Activated T-helper 2 cell treated with anti-CD3 and anti-CD28 coated beads, Interferon-gamma antibody, Interleukin-2, Interleukin-4, amounts not matched to agents 10 μg/mL and 5 μg/mL and 100 μg/mL, durations not matched to agents 14 hours and 24 hours and 36 hours (primary cell): ENCODE measurements around the gene NDUFS2. TPM values are rescaled to one million over a fixed set of nuclear protein-coding genes. Genes with fewer than 3 reads are reported as not detected.

Experiments used
- DNase-seq: peaks from one replicate; pipeline ENCODE4 v3.0.0; 2021; ENCODE audit warnings: low spot score
- H3K27ac Mint-ChIP-seq: one replicate; pipeline ENCODE4 v1.8.0; 2021; ENCODE audit warnings: mixed read lengths
- H3K27me3 Mint-ChIP-seq: one replicate; pipeline ENCODE4 v1.8.0; 2021; ENCODE audit warnings: low read depth, mixed read lengths
- H3K36me3 Mint-ChIP-seq: one replicate; pipeline ENCODE4 v1.8.0; 2021; ENCODE audit warnings: low read depth, mixed read lengths
- H3K4me1 Mint-ChIP-seq: one replicate; pipeline ENCODE4 v1.8.0; 2021; ENCODE audit warnings: low read depth, mixed read lengths
- H3K4me3 Mint-ChIP-seq: one replicate; pipeline ENCODE4 v1.8.0; 2021; ENCODE audit warnings: low read depth, mild to moderate bottlenecking, moderate library complexity, mixed read lengths
- H3K9me3 Mint-ChIP-seq: one replicate; pipeline ENCODE4 v1.8.0; 2021; ENCODE audit warnings: mixed read lengths
- intact Hi-C: fragments of 100-400 bp; cut with micrococcal nuclease; formaldehyde crosslinking; loops from one replicate; pipeline ENCODE4 v1.15.1; 2023
- total RNA-seq: library from RNA; stranded (reverse); gene quantifications from 2 replicates; pipeline ENCODE4 v1.2.3, GENCODE V29; 2022

The NDUFS2 gene
- total RNA-seq, 1 donor from 2014 or later: 79.0 TPM

GRCh38 chr1:161199506-161200139 lies 2.5 kb upstream of the NDUFS2 start:
- no peak overlapping the region for H3K4me3 Mint-ChIP-seq
- no peaks in the 10 kb centered on the region for H3K9me3 Mint-ChIP-seq
- intact Hi-C loops: loop anchor here (5.0 kb wide), 2 partner anchors 32 to 108 kb away; partner anchors contain the start of genes MPZ and PPOX
- H3K36me3 Mint-ChIP-seq: peaks cover 21% of the 10 kb centered on the region
- no peaks in the 10 kb centered on the region for H3K27me3 Mint-ChIP-seq
- no peak overlapping the region for H3K27ac Mint-ChIP-seq
- peaks cover 35% of the 10 kb centered on the region for H3K4me1 Mint-ChIP-seq
- no peak for DNase-seq

GRCh38 chr1:161200421-161200991 lies 1.7 kb upstream of the NDUFS2 start:
- Mint-ChIP-seq H3K27me3 (no peaks in the 10 kb centered on the region), H3K4me3 (no peak overlapping the region), H3K27ac (peak overlapping the region; percentile 95), H3K36me3 (peaks cover 26% of the 10 kb centered on the region), H3K4me1 (peaks cover 35% of the 10 kb centered on the region), H3K9me3 (no peaks in the 10 kb centered on the region)
- intact Hi-C loops: loop anchor here (5.0 kb wide), 2 partner anchors 33 to 107 kb away; partner anchors contain the start of genes MPZ and PPOX
- no peak for DNase-seq

GRCh38 chr1:161200992-161201835 lies 953 bp upstream of the NDUFS2 start:
- H3K4me3 Mint-ChIP-seq: peak overlapping the region; percentile 94
- no peak for DNase-seq
- intact Hi-C loops: loop anchor here (5.0 kb wide), 2 partner anchors 34 to 106 kb away; partner anchors contain the start of genes MPZ and PPOX
- H3K27ac Mint-ChIP-seq: peak overlapping the region; percentile 95
- peaks cover 30% of the 10 kb centered on the region for H3K36me3 Mint-ChIP-seq
- H3K9me3 Mint-ChIP-seq: no peaks in the 10 kb centered on the region
- no peaks in the 10 kb centered on the region for H3K27me3 Mint-ChIP-seq
- H3K4me1 Mint-ChIP-seq: peaks cover 37% of the 10 kb centered on the region

- DNase-seq: no peak
- peaks cover 67% of the 10 kb centered on the region for H3K36me3 Mint-ChIP-seq
- peaks cover 37% of the 10 kb centered on the region for H3K4me1 Mint-ChIP-seq
- intact Hi-C loops: no loop called here
- H3K9me3 Mint-ChIP-seq: no peaks in the 10 kb centered on the region
- no peaks in the 10 kb centered on the region for H3K27me3 Mint-ChIP-seq
- no peak overlapping the region for H3K4me3 Mint-ChIP-seq
- H3K27ac Mint-ChIP-seq: no peak overlapping the region
Measured at GRCh38 chr1:161206411-161207140, 4.4 kb downstream of the NDUFS2 start.

- Mint-ChIP-seq H3K9me3 (no peaks in the 10 kb centered on the region), H3K36me3 (peaks cover 72% of the 10 kb centered on the region)
Measured at GRCh38 chr1:161207173-161207572, 5.0 kb downstream of the NDUFS2 start.

GRCh38 chr1:161209790-161210409 lies 7.7 kb downstream of the NDUFS2 start:
- Mint-ChIP-seq H3K27me3 (no peaks in the 10 kb centered on the region), H3K4me1 (peaks cover 21% of the 10 kb centered on the region), H3K36me3 (peaks cover 75% of the 10 kb centered on the region), H3K9me3 (no peaks in the 10 kb centered on the region), H3K4me3 (no peak overlapping the region), H3K27ac (peak overlapping the region; percentile 73)
- intact Hi-C loops: loop anchor here (1.0 kb wide), 1 partner anchor 15 kb away; no protein-coding TSS in a partner anchor
- DNase-seq: peak; percentile 62

More at GRCh38 chr1:161207173-161207572, 5.0 kb downstream of the NDUFS2 start:
- peaks cover 33% of the 10 kb centered on the region for H3K4me1 Mint-ChIP-seq
- H3K27ac Mint-ChIP-seq: no peak overlapping the region
- H3K27me3 Mint-ChIP-seq: no peaks in the 10 kb centered on the region
- no peak overlapping the region for H3K4me3 Mint-ChIP-seq
- intact Hi-C loops: no loop called here
- no peak for DNase-seq

GRCh38 chr1:161214369-161214768 lies 12.2 kb downstream of the NDUFS2 start:
- peaks cover 53% of the 10 kb centered on the region for H3K36me3 Mint-ChIP-seq
- H3K4me3 Mint-ChIP-seq: no peak overlapping the region
- intact Hi-C loops: no loop called here
- DNase-seq: no peak
- H3K4me1 Mint-ChIP-seq: peaks cover 36% of the 10 kb centered on the region
- no peak overlapping the region for H3K27ac Mint-ChIP-seq
- H3K27me3 Mint-ChIP-seq: no peaks in the 10 kb centered on the region
- no peaks in the 10 kb centered on the region for H3K9me3 Mint-ChIP-seq

GRCh38 chr1:161215076-161215475 lies 12.9 kb downstream of the NDUFS2 start, which contains the start of gene FCER1G:
Gene FCER1G, plus strand, starts transcription at chr1:161215295. Its CDS starts 27 bp downstream, at chr1:161215322.
- DNase-seq: no peak
- no peaks in the 10 kb centered on the region for H3K9me3 Mint-ChIP-seq
- H3K36me3 Mint-ChIP-seq: peaks cover 46% of the 10 kb centered on the region
- no peaks in the 10 kb centered on the region for H3K27me3 Mint-ChIP-seq
- H3K4me1 Mint-ChIP-seq: peaks cover 29% of the 10 kb centered on the region
- H3K4me3 Mint-ChIP-seq: no peak within 1 kb of the TSS
- H3K27ac Mint-ChIP-seq: no peak within 1 kb of the TSS
- intact Hi-C loops: no loop called here

- intact Hi-C loops: no loop called here
- Mint-ChIP-seq H3K36me3 (peaks cover 27% of the 10 kb centered on the region), H3K9me3 (no peaks in the 10 kb centered on the region), H3K4me1 (peaks cover 28% of the 10 kb centered on the region), H3K27ac (peak overlapping the region; percentile 17), H3K27me3 (no peaks in the 10 kb centered on the region), H3K4me3 (no peak overlapping the region)
- no peak for DNase-seq
Measured at GRCh38 chr1:161216945-161217712, 15.0 kb downstream of the NDUFS2 start.

GRCh38 chr1:161217831-161218230 lies 15.7 kb downstream of the NDUFS2 start:
- Mint-ChIP-seq H3K36me3 (peaks cover 22% of the 10 kb centered on the region), H3K4me1 (peaks cover 28% of the 10 kb centered on the region), H3K27ac (no peak overlapping the region), H3K9me3 (no peaks in the 10 kb centered on the region), H3K27me3 (no peaks in the 10 kb centered on the region), H3K4me3 (no peak overlapping the region)
- no peak for DNase-seq
- intact Hi-C loops: no loop called here

- no peak for DNase-seq
- no peak overlapping the region for H3K27ac Mint-ChIP-seq
- peaks cover 15% of the 10 kb centered on the region for H3K36me3 Mint-ChIP-seq
- H3K4me3 Mint-ChIP-seq: no peak overlapping the region
- H3K4me1 Mint-ChIP-seq: peaks cover 28% of the 10 kb centered on the region
- H3K9me3 Mint-ChIP-seq: no peaks in the 10 kb centered on the region
- no peaks in the 10 kb centered on the region for H3K27me3 Mint-ChIP-seq
- intact Hi-C loops: no loop called here
Measured at GRCh38 chr1:161218301-161219077, 16.3 kb downstream of the NDUFS2 start.
